ENCODE data around the gene ADCY2. TPM values are rescaled to one million over a fixed set of nuclear protein-coding genes. Genes with fewer than 3 reads are reported as not detected.

ADCY2 gene
- total RNA-seq, 5 donors from 2014 or later (not counting 1 experiment from before 2014, with no cell fraction given) = 0.23 to 0.32 TPM; not detected in 3

DNA sequence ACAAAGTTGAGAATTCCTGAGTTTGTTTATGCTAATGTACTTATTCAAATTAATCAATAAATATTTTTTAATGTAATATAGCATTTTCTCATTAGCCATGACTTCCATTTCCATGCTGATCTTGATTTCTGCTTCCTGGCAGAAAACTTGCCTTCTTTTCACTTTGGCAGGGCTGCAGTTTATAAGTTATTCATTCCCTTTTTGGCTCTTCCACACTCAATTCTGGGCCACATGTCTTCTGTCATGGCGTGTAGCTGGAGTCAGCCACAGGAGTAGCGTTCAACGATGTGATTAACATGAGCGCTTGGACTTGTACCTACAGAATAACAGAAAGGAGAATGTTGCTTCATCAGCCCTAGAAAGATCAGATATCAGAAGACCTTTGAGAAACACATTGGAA, 282.1 kb downstream of the ADCY2 start:
- no peaks in the 10 kb centered on the region for H3K4me1 Mint-ChIP-seq
- POLR2A ChIA-PET = no interaction called here

GRCh38 chr5:7679663-7680062, 283.7 kb downstream of the ADCY2 start:
- Mint-ChIP-seq H3K36me3 (no peaks in the 10 kb centered on the region), H3K4me1 (no peaks in the 10 kb centered on the region), H3K27me3 (peaks cover 0 to 10% of the 10 kb centered on the region in 2 donors), H3K9me3 (no peaks in the 10 kb centered on the region), H3K27ac (no peak overlapping the region), H3K4me3 (no peak overlapping the region)
- DNase-seq (no peak), ATAC-seq (replicated peaks in 1 of 4) (no peak)
- Histone ChIP-seq H3K4me1 (ENCODE audit: control insufficient read depth in 1 of 2, extremely low read depth in 1 of 2, insufficient read depth in 2 of 2, low read length in 2 of 2) (no peaks in the 10 kb centered on the region), H3K9me3 (no peaks in the 10 kb centered on the region), H3K4me3 (ENCODE audit: control insufficient read depth in 1 of 2, extremely low read depth in 1 of 2, low read length in 1 of 2) (no peak overlapping the region), H3K36me3 (ENCODE audit: control insufficient read depth in 2 of 2, extremely low read depth in 1 of 2, insufficient read depth in 1 of 2, low read length in 1 of 2) (no peaks in the 10 kb centered on the region), H3K27ac (ENCODE audit: low read length) (no peak overlapping the region), H3K27me3 (replicated peaks in 1 of 2; ENCODE audit: control insufficient read depth in 2 of 2, extremely low read depth in 1 of 2, insufficient read depth in 2 of 2, low read length in 1 of 2) (no peaks in the 10 kb centered on the region)
- ChIA-PET POLR2A (no interaction called here), CTCF (no interaction called here)
- WGBS (ENCODE audit: insufficient coverage) = 78% methylated on average over 4 of the region's 4 CpGs

More for the DNA sequence above, 282.1 kb downstream of the ADCY2 start:
- H3K27me3 ChIP-seq (replicated peaks in 1 of 2; ENCODE audit: control insufficient read depth in 2 of 2, extremely low read depth in 1 of 2, insufficient read depth in 2 of 2, low read length in 1 of 2) = no peaks in the 10 kb centered on the region
- 86% methylated on average over 4 of the region's 4 CpGs for WGBS (ENCODE audit: insufficient coverage)
- Mint-ChIP-seq H3K4me3 (no peak overlapping the region), H3K9me3 (no peaks in the 10 kb centered on the region), H3K27ac (no peak overlapping the region), H3K27me3 (peaks cover 0 to 6% of the 10 kb centered on the region in 2 donors), H3K36me3 (no peaks in the 10 kb centered on the region)
- CTCF ChIA-PET = no interaction called here
- DNase-seq (no peak), ATAC-seq (replicated peaks in 1 of 4) (no peak)
- H3K4me3 ChIP-seq (ENCODE audit: control insufficient read depth in 1 of 2, extremely low read depth in 1 of 2, low read length in 1 of 2) = no peak overlapping the region
- no peak overlapping the region for H3K27ac ChIP-seq (ENCODE audit: low read length)
- no peaks in the 10 kb centered on the region for H3K9me3 ChIP-seq
- no peaks in the 10 kb centered on the region for H3K4me1 ChIP-seq (ENCODE audit: control insufficient read depth in 1 of 2, extremely low read depth in 1 of 2, insufficient read depth in 2 of 2, low read length in 2 of 2)
- H3K36me3 ChIP-seq (ENCODE audit: control insufficient read depth in 2 of 2, extremely low read depth in 1 of 2, insufficient read depth in 1 of 2, low read length in 1 of 2) = no peaks in the 10 kb centered on the region

DNA sequence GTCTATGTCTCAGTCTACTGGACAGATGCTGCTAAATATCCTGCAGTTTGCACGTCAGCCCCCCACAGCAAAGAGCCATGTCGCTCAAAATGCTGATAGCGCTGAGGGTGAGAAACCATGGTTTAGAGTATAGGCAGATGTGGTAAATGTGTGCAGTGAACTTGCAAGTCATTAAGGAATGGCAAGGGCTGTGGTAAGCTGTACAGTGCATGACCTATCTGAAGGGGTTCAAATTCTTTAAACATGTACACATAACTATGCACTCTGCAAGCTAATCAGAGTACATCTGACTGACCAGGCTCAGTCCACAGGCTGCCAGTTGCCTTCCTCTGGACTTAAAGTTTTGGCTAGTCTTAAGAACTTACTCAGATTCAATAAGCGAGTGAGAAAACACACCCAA, 284.3 kb downstream of the ADCY2 start:
- Mint-ChIP-seq H3K27ac (no peak overlapping the region), H3K27me3 (peaks cover 0 to 14% of the 10 kb centered on the region in 2 donors), H3K9me3 (no peaks in the 10 kb centered on the region), H3K4me3 (no peak overlapping the region), H3K36me3 (no peaks in the 10 kb centered on the region), H3K4me1 (no peaks in the 10 kb centered on the region)
- no peaks in the 10 kb centered on the region for H3K4me1 ChIP-seq (ENCODE audit: control insufficient read depth in 1 of 2, extremely low read depth in 1 of 2, insufficient read depth in 2 of 2, low read length in 2 of 2)
- no peak overlapping the region for H3K27ac ChIP-seq (ENCODE audit: low read length)
- no peaks in the 10 kb centered on the region for H3K27me3 ChIP-seq (replicated peaks in 1 of 2; ENCODE audit: control insufficient read depth in 2 of 2, extremely low read depth in 1 of 2, insufficient read depth in 2 of 2, low read length in 1 of 2)
- DNase-seq = no peak
- H3K36me3 ChIP-seq (ENCODE audit: control insufficient read depth in 2 of 2, extremely low read depth in 1 of 2, insufficient read depth in 1 of 2, low read length in 1 of 2) = no peaks in the 10 kb centered on the region
- 81% methylated on average over 3 of the region's 4 CpGs for WGBS (ENCODE audit: insufficient coverage)
- POLR2A ChIA-PET = no interaction called here
- no peak for ATAC-seq (replicated peaks in 1 of 4)
- CTCF ChIA-PET = no interaction called here
- H3K4me3 ChIP-seq (ENCODE audit: control insufficient read depth in 1 of 2, extremely low read depth in 1 of 2, low read length in 1 of 2) = no peak overlapping the region
- no peaks in the 10 kb centered on the region for H3K9me3 ChIP-seq

DNA sequence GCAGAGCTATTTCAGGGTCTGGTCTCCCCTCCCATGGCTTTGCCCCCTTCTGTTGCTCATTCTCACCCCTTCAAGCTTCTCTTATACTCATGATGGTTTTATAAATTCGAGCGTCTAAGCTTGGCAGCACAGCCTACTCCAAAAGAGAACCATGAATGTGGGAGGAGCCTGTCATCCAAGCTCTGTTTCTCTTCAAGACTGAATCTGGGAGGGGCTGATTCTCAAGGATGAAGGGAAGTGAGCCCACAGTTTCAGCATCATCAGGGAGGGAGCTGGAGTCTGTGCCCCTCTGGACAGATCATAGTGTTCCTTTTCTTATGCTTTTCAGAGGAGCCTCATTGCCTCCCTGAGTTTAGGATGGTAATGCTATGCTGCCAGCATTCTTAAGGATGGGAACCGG, 286.4 kb downstream of the ADCY2 start:
- no CpG with 5 or more reads among the region's 3 CpGs for WGBS (ENCODE audit: insufficient coverage)
- H3K4me3 ChIP-seq (ENCODE audit: control insufficient read depth in 1 of 2, extremely low read depth in 1 of 2, low read length in 1 of 2) = no peak overlapping the region
- Mint-ChIP-seq H3K36me3 (no peaks in the 10 kb centered on the region), H3K27ac (no peak overlapping the region), H3K9me3 (no peaks in the 10 kb centered on the region), H3K4me1 (no peaks in the 10 kb centered on the region), H3K4me3 (no peak overlapping the region), H3K27me3 (peaks cover 0 to 18% of the 10 kb centered on the region in 2 donors)
- no peaks in the 10 kb centered on the region for H3K9me3 ChIP-seq
- DNase-seq = no peak
- no peaks in the 10 kb centered on the region for H3K27me3 ChIP-seq (replicated peaks in 1 of 2; ENCODE audit: control insufficient read depth in 2 of 2, extremely low read depth in 1 of 2, insufficient read depth in 2 of 2, low read length in 1 of 2)
- ATAC-seq (replicated peaks in 1 of 4) = no peak
- POLR2A ChIA-PET = no interaction called here
- CTCF ChIA-PET = no interaction called here
- H3K27ac ChIP-seq (ENCODE audit: low read length) = no peak overlapping the region
- H3K4me1 ChIP-seq (ENCODE audit: control insufficient read depth in 1 of 2, extremely low read depth in 1 of 2, insufficient read depth in 2 of 2, low read length in 2 of 2) = no peaks in the 10 kb centered on the region
- no peaks in the 10 kb centered on the region for H3K36me3 ChIP-seq (ENCODE audit: control insufficient read depth in 2 of 2, extremely low read depth in 1 of 2, insufficient read depth in 1 of 2, low read length in 1 of 2)

- no peak overlapping the region for H3K4me3 Mint-ChIP-seq
- ChIA-PET POLR2A (no interaction called here), CTCF (no interaction called here)
- Histone ChIP-seq H3K36me3 (ENCODE audit: control insufficient read depth in 2 of 2, extremely low read depth in 1 of 2, insufficient read depth in 1 of 2, low read length in 1 of 2) (no peaks in the 10 kb centered on the region), H3K9me3 (no peaks in the 10 kb centered on the region), H3K4me3 (ENCODE audit: control insufficient read depth in 1 of 2, extremely low read depth in 1 of 2, low read length in 1 of 2) (no peak overlapping the region), H3K27ac (ENCODE audit: low read length) (no peak overlapping the region), H3K27me3 (replicated peaks in 1 of 2; ENCODE audit: control insufficient read depth in 2 of 2, extremely low read depth in 1 of 2, insufficient read depth in 2 of 2, low read length in 1 of 2) (no peaks in the 10 kb centered on the region), H3K4me1 (ENCODE audit: control insufficient read depth in 1 of 2, extremely low read depth in 1 of 2, insufficient read depth in 2 of 2, low read length in 2 of 2) (no peaks in the 10 kb centered on the region)
- H3K4me1 Mint-ChIP-seq = no peaks in the 10 kb centered on the region
- WGBS (ENCODE audit: insufficient coverage) = 100% methylated on average over 1 of the region's 3 CpGs
- DNase-seq (no peak), ATAC-seq (replicated peaks in 1 of 4) (no peak)
- peaks cover 0 to 18% of the 10 kb centered on the region in 2 donors for H3K27me3 Mint-ChIP-seq
- no peaks in the 10 kb centered on the region for H3K36me3 Mint-ChIP-seq
- no peak overlapping the region for H3K27ac Mint-ChIP-seq
- no peaks in the 10 kb centered on the region for H3K9me3 Mint-ChIP-seq
Observed at GRCh38 chr5:7683753-7684152, 287.8 kb downstream of the ADCY2 start.

DNA sequence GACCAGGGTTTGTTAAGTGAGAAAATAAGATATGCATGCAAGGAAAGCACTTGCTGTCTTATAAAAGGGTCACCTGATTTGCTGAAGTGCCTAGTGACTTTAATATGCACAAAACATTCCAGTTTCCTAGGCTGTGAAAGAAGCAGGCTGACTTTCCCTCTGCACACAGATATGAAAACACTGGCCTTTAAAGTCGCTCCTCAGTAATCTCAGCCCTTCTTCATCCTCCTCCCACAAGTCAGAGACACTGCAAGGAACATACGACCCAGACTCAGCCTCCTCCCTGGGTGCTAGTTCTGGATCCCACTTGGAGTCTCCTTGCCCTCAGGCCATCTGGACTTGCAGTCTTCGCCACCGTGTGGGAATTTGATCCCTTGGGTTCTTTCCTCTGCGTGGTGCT, 288.9 kb downstream of the ADCY2 start:
- WGBS (ENCODE audit: insufficient coverage) = 71% methylated on average over 2 of the region's 5 CpGs
- Mint-ChIP-seq H3K27me3 (peaks cover 0 to 15% of the 10 kb centered on the region in 2 donors), H3K27ac (no peak overlapping the region), H3K36me3 (no peaks in the 10 kb centered on the region), H3K4me3 (no peak overlapping the region), H3K4me1 (no peaks in the 10 kb centered on the region), H3K9me3 (no peaks in the 10 kb centered on the region)
- ATAC-seq (replicated peaks in 1 of 4) (no peak), DNase-seq (no peak)
- no peak overlapping the region for H3K4me3 ChIP-seq (ENCODE audit: control insufficient read depth in 1 of 2, extremely low read depth in 1 of 2, low read length in 1 of 2)
- no peaks in the 10 kb centered on the region for H3K9me3 ChIP-seq
- CTCF ChIA-PET = no interaction called here
- H3K4me1 ChIP-seq (ENCODE audit: control insufficient read depth in 1 of 2, extremely low read depth in 1 of 2, insufficient read depth in 2 of 2, low read length in 2 of 2) = no peaks in the 10 kb centered on the region
- POLR2A ChIA-PET = no interaction called here
- no peak overlapping the region for H3K27ac ChIP-seq (ENCODE audit: low read length)
- H3K27me3 ChIP-seq (replicated peaks in 1 of 2; ENCODE audit: control insufficient read depth in 2 of 2, extremely low read depth in 1 of 2, insufficient read depth in 2 of 2, low read length in 1 of 2) = no peaks in the 10 kb centered on the region
- no peaks in the 10 kb centered on the region for H3K36me3 ChIP-seq (ENCODE audit: control insufficient read depth in 2 of 2, extremely low read depth in 1 of 2, insufficient read depth in 1 of 2, low read length in 1 of 2)

DNA sequence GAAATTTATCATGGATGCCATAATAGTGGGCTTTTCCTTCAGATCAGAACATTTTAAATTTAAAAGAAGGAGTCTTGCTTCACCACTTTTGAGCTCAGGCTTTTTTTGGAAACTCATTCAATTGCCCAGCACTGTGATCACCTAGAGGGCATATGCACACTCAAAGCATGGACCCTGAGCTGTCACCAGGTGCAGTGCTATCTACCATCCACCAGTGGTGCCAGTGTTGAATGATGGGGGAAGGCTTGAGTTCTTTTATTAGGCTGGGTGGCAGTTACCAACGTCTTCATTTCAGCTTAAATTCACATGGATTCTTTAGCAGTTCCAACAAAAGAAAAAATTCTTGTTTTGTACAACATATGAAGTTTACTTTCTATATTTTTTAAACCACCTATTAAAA, 290.9 kb downstream of the ADCY2 start:
- no peak overlapping the region for H3K27ac ChIP-seq (ENCODE audit: low read length)
- Mint-ChIP-seq H3K36me3 (no peaks in the 10 kb centered on the region), H3K27me3 (peaks cover 0 to 15% of the 10 kb centered on the region in 2 donors), H3K4me1 (no peaks in the 10 kb centered on the region), H3K4me3 (no peak overlapping the region), H3K9me3 (no peaks in the 10 kb centered on the region), H3K27ac (no peak overlapping the region)
- H3K4me1 ChIP-seq (ENCODE audit: control insufficient read depth in 1 of 2, extremely low read depth in 1 of 2, insufficient read depth in 2 of 2, low read length in 2 of 2) = no peaks in the 10 kb centered on the region
- ChIA-PET CTCF (no interaction called here), POLR2A (no interaction called here)
- ATAC-seq (replicated peaks in 1 of 4) (no peak), DNase-seq (no peak)
- no peaks in the 10 kb centered on the region for H3K36me3 ChIP-seq (ENCODE audit: control insufficient read depth in 2 of 2, extremely low read depth in 1 of 2, insufficient read depth in 1 of 2, low read length in 1 of 2)
- no peaks in the 10 kb centered on the region for H3K9me3 ChIP-seq
- no CpG with 5 or more reads among the region's 1 CpG for WGBS (ENCODE audit: insufficient coverage)
- no peaks in the 10 kb centered on the region for H3K27me3 ChIP-seq (replicated peaks in 1 of 2; ENCODE audit: control insufficient read depth in 2 of 2, extremely low read depth in 1 of 2, insufficient read depth in 2 of 2, low read length in 1 of 2)
- no peak overlapping the region for H3K4me3 ChIP-seq (ENCODE audit: control insufficient read depth in 1 of 2, extremely low read depth in 1 of 2, low read length in 1 of 2)

All from T-cell (primary cell).